ENCODE data around the gene MTARC1. TPM values are rescaled to one million over a fixed set of nuclear protein-coding genes. Genes with fewer than 3 reads are reported as not detected.

MTARC1 gene
- polyA plus RNA-seq (2013, experiment 1 of 2) = 21.1 TPM
- 21.5 TPM for polyA plus RNA-seq (2013, experiment 2 of 2)

GRCh38 chr1:220786337-220787068, at the start of gene MTARC1:
TSS of gene MTARC1 (plus strand) at chr1:220786913. CDS start at chr1:220786945, 32 bp downstream.
- DNase-seq = peak; percentile 87
- H3K36me3 ChIP-seq (ENCODE audit: control insufficient read depth, insufficient read depth, low read length) = no peaks in the 10 kb centered on the region
- H3K4me2 ChIP-seq (ENCODE audit: low read length) = peak within 1 kb of the TSS; percentile 75
- peak within 1 kb of the TSS; percentile 56 for H3K4me3 ChIP-seq (ENCODE audit: low read length)
- H3K4me1 ChIP-seq (ENCODE audit: control insufficient read depth, low read depth, low read length) = peaks cover 10% of the 10 kb centered on the region
- no peaks in the 10 kb centered on the region for H3K27me3 ChIP-seq (ENCODE audit: insufficient read depth, low read length, poor library complexity)
- H3K18ac ChIP-seq (ENCODE audit: low read length) = peak within 1 kb of the TSS; percentile 83
- H2BK120ac ChIP-seq (ENCODE audit: low read depth, low read length) = no peak within 1 kb of the TSS
- peak within 1 kb of the TSS; percentile 79 for H3K9ac ChIP-seq (ENCODE audit: low read length)
- no peak within 1 kb of the TSS for H4K8ac ChIP-seq (ENCODE audit: low read depth, low read length)
- H3K27ac ChIP-seq (ENCODE audit: low read depth, low read length) = peak within 1 kb of the TSS; percentile 68
- H3K79me1 ChIP-seq (ENCODE audit: low read length) = peaks cover 5% of the 10 kb centered on the region
- H2AK5ac ChIP-seq (ENCODE audit: low read length) = no peak within 1 kb of the TSS
- H3K23ac ChIP-seq (ENCODE audit: low read length) = no peak within 1 kb of the TSS
- H3K4ac ChIP-seq (ENCODE audit: low read depth, low read length) = no peak within 1 kb of the TSS
- H2BK15ac ChIP-seq (replicated peaks; ENCODE audit: low read depth) = no peak within 1 kb of the TSS
- peak within 1 kb of the TSS; percentile 91 for H3K56ac ChIP-seq (ENCODE audit: low read length)
- WGBS (ENCODE audit: extremely low coverage, insufficient coverage, low lambda C conversion rate) = no CpG with 5 or more reads among the region's 56 CpGs
- no peak within 1 kb of the TSS for H2BK5ac ChIP-seq (ENCODE audit: low read length)
- H3K79me2 ChIP-seq (ENCODE audit: control insufficient read depth, insufficient read depth, low read length) = peaks cover 5% of the 10 kb centered on the region
- no peak within 1 kb of the TSS for H4K5ac ChIP-seq (ENCODE audit: low read length)

- H3K79me1 ChIP-seq (ENCODE audit: low read length) = no peaks in the 10 kb centered on the region
- H3K56ac ChIP-seq (ENCODE audit: low read length) = no peak overlapping the region
- H2BK120ac ChIP-seq (ENCODE audit: low read depth, low read length) = no peak overlapping the region
- no peak overlapping the region for H3K4ac ChIP-seq (ENCODE audit: low read depth, low read length)
- no peaks in the 10 kb centered on the region for H3K27me3 ChIP-seq (ENCODE audit: insufficient read depth, low read length, poor library complexity)
- H3K4me3 ChIP-seq (ENCODE audit: low read length) = no peak overlapping the region
- no peak overlapping the region for H2BK15ac ChIP-seq (replicated peaks; ENCODE audit: low read depth)
- H3K18ac ChIP-seq (ENCODE audit: low read length) = no peak overlapping the region
- no peak overlapping the region for H3K23ac ChIP-seq (ENCODE audit: low read length)
- no peak overlapping the region for H3K27ac ChIP-seq (ENCODE audit: low read depth, low read length)
- WGBS (ENCODE audit: extremely low coverage, insufficient coverage, low lambda C conversion rate) = no CpG with 5 or more reads among the region's 2 CpGs
- H2BK5ac ChIP-seq (ENCODE audit: low read length) = no peak overlapping the region
- no peak overlapping the region for H2AK5ac ChIP-seq (ENCODE audit: low read length)
- no peaks in the 10 kb centered on the region for H3K79me2 ChIP-seq (ENCODE audit: control insufficient read depth, insufficient read depth, low read length)
- H4K8ac ChIP-seq (ENCODE audit: low read depth, low read length) = no peak overlapping the region
- H3K4me2 ChIP-seq (ENCODE audit: low read length) = no peak overlapping the region
- no peak overlapping the region for H3K9ac ChIP-seq (ENCODE audit: low read length)
- DNase-seq = no peak
- H3K36me3 ChIP-seq (ENCODE audit: control insufficient read depth, insufficient read depth, low read length) = no peaks in the 10 kb centered on the region
- no peaks in the 10 kb centered on the region for H3K4me1 ChIP-seq (ENCODE audit: control insufficient read depth, low read depth, low read length)
- no peak overlapping the region for H4K5ac ChIP-seq (ENCODE audit: low read length)
Measured at GRCh38 chr1:220741349-220741748, 45.4 kb upstream of the MTARC1 start.

- H3K36me3 ChIP-seq (ENCODE audit: control insufficient read depth, insufficient read depth, low read length) = no peaks in the 10 kb centered on the region
- WGBS (ENCODE audit: extremely low coverage, insufficient coverage, low lambda C conversion rate) = no CpG with 5 or more reads among the region's 1 CpG
- no peak for DNase-seq
Measured at GRCh38 chr1:220741825-220742224, 44.9 kb upstream of the MTARC1 start.

GRCh38 chr1:220742520-220742919, 44.2 kb upstream of the MTARC1 start:
- H4K8ac ChIP-seq (ENCODE audit: low read depth, low read length) = no peak overlapping the region
- no peak overlapping the region for H2BK120ac ChIP-seq (ENCODE audit: low read depth, low read length)
- no peak for DNase-seq
- H3K79me1 ChIP-seq (ENCODE audit: low read length) = no peaks in the 10 kb centered on the region
- H3K4me2 ChIP-seq (ENCODE audit: low read length) = no peak overlapping the region
- no peak overlapping the region for H2AK5ac ChIP-seq (ENCODE audit: low read length)
- no peak overlapping the region for H2BK5ac ChIP-seq (ENCODE audit: low read length)
- no peak overlapping the region for H3K23ac ChIP-seq (ENCODE audit: low read length)
- no peaks in the 10 kb centered on the region for H3K36me3 ChIP-seq (ENCODE audit: control insufficient read depth, insufficient read depth, low read length)
- H3K27me3 ChIP-seq (ENCODE audit: insufficient read depth, low read length, poor library complexity) = no peaks in the 10 kb centered on the region
- H4K5ac ChIP-seq (ENCODE audit: low read length) = no peak overlapping the region
- no peak overlapping the region for H3K18ac ChIP-seq (ENCODE audit: low read length)
- H3K56ac ChIP-seq (ENCODE audit: low read length) = no peak overlapping the region
- no peak overlapping the region for H3K4me3 ChIP-seq (ENCODE audit: low read length)
- H3K9ac ChIP-seq (ENCODE audit: low read length) = no peak overlapping the region
- H3K27ac ChIP-seq (ENCODE audit: low read depth, low read length) = no peak overlapping the region
- WGBS (ENCODE audit: extremely low coverage, insufficient coverage, low lambda C conversion rate) = no CpG with 5 or more reads among the region's 3 CpGs
- no peak overlapping the region for H3K4ac ChIP-seq (ENCODE audit: low read depth, low read length)
- no peaks in the 10 kb centered on the region for H3K4me1 ChIP-seq (ENCODE audit: control insufficient read depth, low read depth, low read length)
- H3K79me2 ChIP-seq (ENCODE audit: control insufficient read depth, insufficient read depth, low read length) = no peaks in the 10 kb centered on the region
- no peak overlapping the region for H2BK15ac ChIP-seq (replicated peaks; ENCODE audit: low read depth)

More at GRCh38 chr1:220741825-220742224, 44.9 kb upstream of the MTARC1 start:
- no peak overlapping the region for H4K8ac ChIP-seq (ENCODE audit: low read depth, low read length)
- no peaks in the 10 kb centered on the region for H3K79me1 ChIP-seq (ENCODE audit: low read length)
- no peak overlapping the region for H3K23ac ChIP-seq (ENCODE audit: low read length)
- no peak overlapping the region for H3K27ac ChIP-seq (ENCODE audit: low read depth, low read length)
- no peak overlapping the region for H3K9ac ChIP-seq (ENCODE audit: low read length)
- H3K4me1 ChIP-seq (ENCODE audit: control insufficient read depth, low read depth, low read length) = no peaks in the 10 kb centered on the region
- H2BK5ac ChIP-seq (ENCODE audit: low read length) = no peak overlapping the region
- H3K79me2 ChIP-seq (ENCODE audit: control insufficient read depth, insufficient read depth, low read length) = no peaks in the 10 kb centered on the region
- no peak overlapping the region for H4K5ac ChIP-seq (ENCODE audit: low read length)
- no peak overlapping the region for H3K56ac ChIP-seq (ENCODE audit: low read length)
- H2BK120ac ChIP-seq (ENCODE audit: low read depth, low read length) = no peak overlapping the region
- no peak overlapping the region for H3K4ac ChIP-seq (ENCODE audit: low read depth, low read length)
- no peak overlapping the region for H3K4me2 ChIP-seq (ENCODE audit: low read length)
- H3K4me3 ChIP-seq (ENCODE audit: low read length) = no peak overlapping the region
- no peaks in the 10 kb centered on the region for H3K27me3 ChIP-seq (ENCODE audit: insufficient read depth, low read length, poor library complexity)
- no peak overlapping the region for H2BK15ac ChIP-seq (replicated peaks; ENCODE audit: low read depth)
- no peak overlapping the region for H3K18ac ChIP-seq (ENCODE audit: low read length)
- no peak overlapping the region for H2AK5ac ChIP-seq (ENCODE audit: low read length)

GRCh38 chr1:220746851-220747250, 39.9 kb upstream of the MTARC1 start:
- H3K56ac ChIP-seq (ENCODE audit: low read length) = no peak overlapping the region
- no peak overlapping the region for H3K9ac ChIP-seq (ENCODE audit: low read length)
- no peak overlapping the region for H2BK5ac ChIP-seq (ENCODE audit: low read length)
- H3K79me1 ChIP-seq (ENCODE audit: low read length) = no peaks in the 10 kb centered on the region
- no peak overlapping the region for H3K4me2 ChIP-seq (ENCODE audit: low read length)
- H3K18ac ChIP-seq (ENCODE audit: low read length) = no peak overlapping the region
- no peak for DNase-seq
- no peak overlapping the region for H2BK15ac ChIP-seq (replicated peaks; ENCODE audit: low read depth)
- H3K4ac ChIP-seq (ENCODE audit: low read depth, low read length) = no peak overlapping the region
- no peak overlapping the region for H2BK120ac ChIP-seq (ENCODE audit: low read depth, low read length)
- no CpG with 5 or more reads among the region's 3 CpGs for WGBS (ENCODE audit: extremely low coverage, insufficient coverage, low lambda C conversion rate)
- H3K79me2 ChIP-seq (ENCODE audit: control insufficient read depth, insufficient read depth, low read length) = no peaks in the 10 kb centered on the region
- peaks cover 14% of the 10 kb centered on the region for H3K4me1 ChIP-seq (ENCODE audit: control insufficient read depth, low read depth, low read length)
- no peaks in the 10 kb centered on the region for H3K36me3 ChIP-seq (ENCODE audit: control insufficient read depth, insufficient read depth, low read length)
- no peak overlapping the region for H3K4me3 ChIP-seq (ENCODE audit: low read length)
- no peak overlapping the region for H3K23ac ChIP-seq (ENCODE audit: low read length)
- no peak overlapping the region for H2AK5ac ChIP-seq (ENCODE audit: low read length)
- no peak overlapping the region for H4K5ac ChIP-seq (ENCODE audit: low read length)
- H3K27ac ChIP-seq (ENCODE audit: low read depth, low read length) = no peak overlapping the region
- no peak overlapping the region for H4K8ac ChIP-seq (ENCODE audit: low read depth, low read length)
- H3K27me3 ChIP-seq (ENCODE audit: insufficient read depth, low read length, poor library complexity) = no peaks in the 10 kb centered on the region
